Stomach (tissue), 9 donors: ENCODE data around the gene C1GALT1. TPM values are rescaled to one million over a fixed set of nuclear protein-coding genes. Genes with fewer than 3 reads are reported as not detected.
A peak's percentile ranks its signal among the peaks of the same experiment; 100 is the strongest.
"Not testable (repeated sequence)": the region's sequence is repeated elsewhere in the genome, so short reads cannot be mapped to it uniquely, and the experiment has no call there.

Experiments
- DNase-seq, 2 donors: peaks; one replicate each; pipeline versions ENCODE4 v3.0.0 to v3.0.0-alpha.2; 2013 to 2019
- H3K27ac ChIP-seq, 5 donors: fragments of 200-600 bp in 4 of 5; sonication (generic) in 4 of 5; one replicate each; pipeline ENCODE4 v1.5.1; 2013 to 2019; ENCODE audit warnings: mild to moderate bottlenecking in 1 of 5, moderate library complexity in 1 of 5
- H3K27me3 ChIP-seq, 3 donors: fragments of 200-600 bp; sonication (generic); one replicate each; pipeline ENCODE4 v1.5.1; 2017 to 2019; ENCODE audit warnings: mixed run types in 1 of 3
- H3K36me3 ChIP-seq, 4 donors: fragments of 200-600 bp; sonication (generic); 1 replicate in 3 of 4; 2 replicates in 1 of 4; pipeline ENCODE4 v1.5.1; 2016 to 2019
- H3K4me1 ChIP-seq, 4 donors: fragments of 200-600 bp; sonication (generic); one replicate each; pipeline ENCODE4 v1.5.1; 2016 to 2019
- H3K4me3 ChIP-seq, 4 donors: fragments of 200-600 bp; sonication (generic) in 3 of 4; one replicate each; pipeline ENCODE4 v1.5.1; 2016 to 2019; ENCODE audit warnings: mild to moderate bottlenecking in 1 of 4
- H3K9me3 ChIP-seq, 4 donors: fragments of 200-600 bp; sonication (generic); one replicate each; pipeline ENCODE4 v1.5.1; 2016 to 2019
- CTCF ChIP-seq, 7 experiments: fragments of 450-650 bp in 4 of 7; fragments of 200-600 bp in 3 of 7; sonication (generic) in 3 of 7; IDR thresholded peaks; one replicate each; pipeline ENCODE4 v1.5.1; 2016 to 2019; ENCODE audit warnings: antibody characterized with exemption in 7 of 7, control low read depth in 2 of 7, mild to moderate bottlenecking in 1 of 7
- EP300 ChIP-seq: sonication (generic); formaldehyde crosslinking; IDR thresholded peaks from one replicate; pipeline ENCODE4 v1.6.1; 2017; ENCODE audit warnings: antibody characterized with exemption
- POLR2A ChIP-seq, 4 donors: fragments of 450-650 bp; IDR thresholded peaks; one replicate each; pipeline ENCODE4 v1.6.1; 2016; ENCODE audit warnings: antibody characterized with exemption in 4 of 4, control low read depth in 2 of 4, mild to moderate bottlenecking in 1 of 4, moderate library complexity in 1 of 4
- POLR2AphosphoS5 ChIP-seq, 3 donors: sonication (generic); formaldehyde crosslinking; IDR thresholded peaks; one replicate each; pipeline ENCODE4 v1.6.1; 2016; ENCODE audit warnings: antibody characterized with exemption in 3 of 3
- WGBS, 5 donors: extraction: QIAGEN DNeasy Blood & Tissue Kit in 3 of 5; methylation state at CpG; one replicate each; pipeline versions ENCODE4 v1.1.5 to v1.1.7; 2013 to 2018; 5-methylcytosine and 5-hydroxymethylcytosine counted together
- intact Hi-C: fragments of 100-400 bp; cut with DNase I; formaldehyde crosslinking; loops from one replicate; pipeline ENCODE4 v1.15.1; 2023; ENCODE audit warnings: low total_unique reads
- polyA plus RNA-seq, 3 donors: library from polyadenylated mRNA; stranded (reverse); fragments of 200-250 nt; gene quantifications; one replicate each; pipeline ENCODE4 v1.2.3, GENCODE V29; 2013
- total RNA-seq, 5 donors: library from RNA; depleted of rRNA; stranded (reverse); fragments of >200 nt; gene quantifications; one replicate each; pipeline versions ENCODE4 v1.1.0 to v1.2.3, GENCODE V29; 2014 to 2016
- donor health status: healthy with polysubstance abuse.
- donor health status: Bipolar disorder and iron deficiency.
- donor health status: healthy.

The C1GALT1 gene
- total and polyA plus RNA-seq, 8 donors: 2.6 to 50.9 (median 14.7) TPM

GRCh38 chr7:7148798-7149481, 33.4 kb upstream of the C1GALT1 start:
- Histone ChIP-seq H3K9me3 (peaks cover 6 to 19% (median 6%) of the 10 kb centered on the region in 4 donors), H3K4me1 (peaks cover 0 to 11% (median 4%) of the 10 kb centered on the region in 4 donors), H3K36me3 (no peaks in the 10 kb centered on the region), H3K27ac (no peak overlapping the region), H3K27me3 (no peaks in the 10 kb centered on the region), H3K4me3 (no peak overlapping the region)
- TF ChIP-seq POLR2AphosphoS5 (IDR thresholded peaks at IDR 0.05): no peak
- no peak for TF ChIP-seq POLR2A (IDR thresholded peaks at IDR 0.05)
- no peak for TF ChIP-seq CTCF (IDR thresholded peaks at IDR 0.05)
- TF ChIP-seq EP300: no peak
- intact Hi-C loops: no loop called here
- peak in 1 of 2 donors; percentile 82 for DNase-seq
- WGBS, 5 donors: 64 to 79% (median 68%) methylated on average over 7 of the region's 7 CpGs

GRCh38 chr7:7151285-7151684, 31.1 kb upstream of the C1GALT1 start:
- intact Hi-C loops: no loop called here
- peaks cover 0 to 14% (median 4%) of the 10 kb centered on the region in 4 donors for H3K4me1 ChIP-seq
- H3K27me3 ChIP-seq: no peaks in the 10 kb centered on the region
- no peak overlapping the region for H3K27ac ChIP-seq
- H3K4me3 ChIP-seq: no peak overlapping the region
- no peaks in the 10 kb centered on the region for H3K36me3 ChIP-seq
- DNase-seq: no peak
- 33 to 59% (median 52%) methylated on average over 3 of the region's 3 CpGs for WGBS, 5 donors
- TF ChIP-seq POLR2AphosphoS5 (IDR thresholded peaks at IDR 0.05) (no peak), POLR2A (IDR thresholded peaks at IDR 0.05) (no peak)
- H3K9me3 ChIP-seq: peaks cover 0 to 6% (median 0%) of the 10 kb centered on the region in 4 donors

- Histone ChIP-seq H3K9me3 (peaks cover 0 to 6% (median 0%) of the 10 kb centered on the region in 4 donors), H3K4me3 (no peak overlapping the region), H3K27ac (no peak overlapping the region), H3K27me3 (no peaks in the 10 kb centered on the region), H3K4me1 (peaks cover 0 to 14% (median 4%) of the 10 kb centered on the region in 4 donors), H3K36me3 (no peaks in the 10 kb centered on the region)
- intact Hi-C loops: no loop called here
- DNase-seq: no peak
- TF ChIP-seq CTCF (IDR thresholded peaks at IDR 0.05) (no peak), POLR2AphosphoS5 (IDR thresholded peaks at IDR 0.05) (no peak), POLR2A (IDR thresholded peaks at IDR 0.05) (no peak), EP300 (no peak)
- WGBS, 5 donors: 80 to 93% (median 84%) methylated on average over 1 of the region's 1 CpG
Measured at GRCh38 chr7:7151865-7152264, 30.5 kb upstream of the C1GALT1 start.

GRCh38 chr7:7152315-7152714, 30.0 kb upstream of the C1GALT1 start:
- H3K27me3 ChIP-seq: no peaks in the 10 kb centered on the region
- no peak for TF ChIP-seq CTCF (IDR thresholded peaks at IDR 0.05)
- TF ChIP-seq POLR2A (IDR thresholded peaks at IDR 0.05): no peak
- TF ChIP-seq POLR2AphosphoS5 (IDR thresholded peaks at IDR 0.05): no peak
- no peak for TF ChIP-seq EP300
- H3K9me3 ChIP-seq: peaks cover 0 to 6% (median 0%) of the 10 kb centered on the region in 4 donors
- intact Hi-C loops: no loop called here
- DNase-seq: no peak
- 95 to 98% (median 97%) methylated on average over 11 of the region's 11 CpGs for WGBS, 5 donors
- H3K36me3 ChIP-seq: no peaks in the 10 kb centered on the region
- no peak overlapping the region for H3K27ac ChIP-seq
- H3K4me1 ChIP-seq: peaks cover 0 to 14% (median 4%) of the 10 kb centered on the region in 4 donors
- no peak overlapping the region for H3K4me3 ChIP-seq

- H3K4me3 ChIP-seq, H3K9me3 ChIP-seq, H3K36me3 ChIP-seq, DNase-seq, H3K27ac ChIP-seq, intact Hi-C loops, H3K27me3 ChIP-seq: not testable (repeated sequence)
- 19 to 64% (median 45%) methylated on average over 1 of the region's 1 CpG for WGBS, 5 donors
- peaks cover 0 to 14% (median 4%) of the 10 kb centered on the region in 4 donors for H3K4me1 ChIP-seq
Measured at GRCh38 chr7:7154355-7154754, 28.0 kb upstream of the C1GALT1 start.
